Frontal cortex (tissue), 4 donors: ENCODE results near the gene YARS1. TPM values are rescaled to one million over a fixed set of nuclear protein-coding genes. Genes with fewer than 3 reads are reported as not detected.

Source experiments
- DNase-seq, 2 donors: peaks; one replicate each; pipeline ENCODE4 v3.0.0; 2012; ENCODE audit warnings: low spot score in 2 of 2
- FAIRE-seq: peaks from 2 replicates; lab custom pipeline; 2012; peaks lifted over from hg19 to GRCh38; lab: Jason Lieb, UNC
- total RNA-seq: library from RNA; depleted of rRNA; stranded (reverse); fragments of >200 nt; gene quantifications from one replicate; pipeline ENCODE4 v1.2.3, GENCODE V29; 2014
- donor health status: control.
- donor health status: control.
- donor health status: control.

The YARS1 gene
- total RNA-seq, 1 donor from 2014 or later: 42.4 TPM

- FAIRE-seq (no peak), DNase-seq (no peak)
These were observed 91.6 kb downstream of the YARS1 start for GRCh38 chr1:32725615-32725982.

Other genes with a start within 250 kb of the YARS1 start
- 22.4 TPM for gene ZBTB8OS, start 166.8 kb downstream of the YARS1 start, total RNA-seq
- 191 TPM for gene RBBP4, start 166.2 kb downstream of the YARS1 start, total RNA-seq
- gene SYNC, start 114.6 kb downstream of the YARS1 start, total RNA-seq: 3.7 TPM
- 42.4 TPM for gene S100PBP, start 295 bp upstream of the YARS1 start, total RNA-seq
- gene FNDC5, start 53.6 kb upstream of the YARS1 start, total RNA-seq: 15.5 TPM
- gene HPCA, start 69.1 kb upstream of the YARS1 start, total RNA-seq: 21.6 TPM
- gene TMEM54, start 84.0 kb upstream of the YARS1 start, total RNA-seq: 2.0 TPM
- 37.1 TPM for gene RNF19B, start 147.5 kb upstream of the YARS1 start, total RNA-seq
- gene AK2, start 219.5 kb upstream of the YARS1 start, total RNA-seq: 23.2 TPM